HepG2 (cell line): ENCODE measurements around the gene NRIP2. TPM values are rescaled to one million over a fixed set of nuclear protein-coding genes. Genes with fewer than 3 reads are reported as not detected.

Experiments used
- HIVEP1 ChIP-seq: sonication (generic); formaldehyde crosslinking; IDR thresholded peaks from 2 replicates; pipeline ENCODE4 v1.4.0; 2020; ENCODE audit warnings: mild to moderate bottlenecking, missing genetic modification reagents
- KMT2A ChIP-seq: sonication (generic); formaldehyde crosslinking; IDR thresholded peaks from 2 replicates; pipeline ENCODE4 v1.4.0; 2020; ENCODE audit warnings: missing genetic modification reagents
- MEIS2 ChIP-seq: sonication (generic); formaldehyde crosslinking; IDR thresholded peaks from 2 replicates; pipeline ENCODE4 v1.9.0; 2021; ENCODE audit warnings: mild to moderate bottlenecking, missing genetic modification reagents
- MIER3 ChIP-seq: IDR thresholded peaks from 2 replicates; pipeline ENCODE4 v1.6.1; 2016; ENCODE audit warnings: missing compliant biosample characterization, borderline replicate concordance
- MXD3 ChIP-seq: IDR thresholded peaks from 2 replicates; pipeline ENCODE4 v1.6.1; 2016; ENCODE audit warnings: mild to moderate bottlenecking, missing biosample characterization, missing genetic modification reagents
- PRPF4 ChIP-seq: fragments of 200-400 bp; formaldehyde crosslinking; IDR thresholded peaks from 2 replicates; pipeline ENCODE4 v1.6.1; 2016; ENCODE audit warnings: low read length, low read depth; ENCODE audit not compliant: poor library complexity, severe bottlenecking
- TGIF2 ChIP-seq: IDR thresholded peaks from 2 replicates; pipeline ENCODE4 v1.6.1; 2016; ENCODE audit warnings: control low read depth, missing compliant biosample characterization
- ZBTB38 ChIP-seq: sonication (generic); formaldehyde crosslinking; IDR thresholded peaks from 2 replicates; pipeline ENCODE4 v1.5.1; 2020; ENCODE audit warnings: mild to moderate bottlenecking, missing genetic modification reagents
- ZC3H13 ChIP-seq: sonication (generic); formaldehyde crosslinking; IDR thresholded peaks from 2 replicates; pipeline ENCODE4 v1.8.1; 2023; ENCODE audit warnings: mild to moderate bottlenecking, missing genetic modification reagents, moderate library complexity
- ZKSCAN5 ChIP-seq: sonication (generic); formaldehyde crosslinking; IDR thresholded peaks from 2 replicates; pipeline ENCODE4 v1.5.1; 2020; ENCODE audit warnings: mild to moderate bottlenecking, missing genetic modification reagents
- ZNF331 ChIP-seq: sonication (generic); formaldehyde crosslinking; IDR thresholded peaks from 2 replicates; pipeline ENCODE4 v1.4.0; 2020; ENCODE audit warnings: missing genetic modification reagents
- ZNF564 ChIP-seq: sonication (generic); formaldehyde crosslinking; IDR thresholded peaks from 2 replicates; pipeline ENCODE4 v1.8.1; 2023; ENCODE audit warnings: mild to moderate bottlenecking, missing genetic modification reagents
- ZNF572 ChIP-seq: sonication (generic); formaldehyde crosslinking; IDR thresholded peaks from 2 replicates; pipeline ENCODE4 v1.5.1; 2020; ENCODE audit warnings: mild to moderate bottlenecking, missing genetic modification reagents
- ZNF652 ChIP-seq: IDR thresholded peaks from 2 replicates; pipeline ENCODE4 v1.6.1; 2016; ENCODE audit warnings: low read depth, borderline replicate concordance
- ZNF670 ChIP-seq: sonication (generic); formaldehyde crosslinking; IDR thresholded peaks from 2 replicates; pipeline ENCODE4 v1.8.0; 2022; ENCODE audit warnings: mild to moderate bottlenecking, missing genetic modification reagents, borderline replicate concordance
- ZNF704 ChIP-seq: sonication (generic); formaldehyde crosslinking; IDR thresholded peaks from 2 replicates; pipeline ENCODE4 v1.8.1; 2023; ENCODE audit warnings: mild to moderate bottlenecking, inconsistent platforms, moderate library complexity, missing genetic modification reagents, borderline replicate concordance
- ZNF720 ChIP-seq: sonication (generic); formaldehyde crosslinking; IDR thresholded peaks from 2 replicates; pipeline ENCODE4 v1.4.0; 2020; ENCODE audit warnings: missing genetic modification reagents
- ZNF878 ChIP-seq: sonication (generic); formaldehyde crosslinking; IDR thresholded peaks from 2 replicates; pipeline ENCODE4 v1.8.1; 2023; ENCODE audit warnings: mild to moderate bottlenecking, missing genetic modification reagents, moderate library complexity
- polyA plus RNA-seq, 8 experiments: library from polyadenylated mRNA; depleted of rRNA in 3 of 8; stranded (reverse) in 7 of 8; unstranded in 1 of 8; fragments of >200 nt; fragmentation: Illumina TruSeq in 4 of 8; extraction: Trizol in 4 of 8; gene quantifications; 2 replicates each; pipeline versions ENCODE4 v1.2.1 to v1.2.3, GENCODE V29; 2011 to 2016; ENCODE audit warnings: low read depth in 4 of 8, missing spikeins in 1 of 8, mixed read lengths in 1 of 8; ENCODE audit not compliant: insufficient read depth in 1 of 8
- total RNA-seq, 5 experiments: library from RNA; depleted of rRNA; stranded (reverse); fragments of >200 nt; fragmentation: Illumina TruSeq; extraction: Trizol; gene quantifications; 2 replicates each; pipeline ENCODE4 v1.2.3, GENCODE V29; 2016; ENCODE audit warnings: low read depth in 1 of 5
- TF ChIP-seq, protein P1 (sequence below): IDR thresholded peaks from 2 replicates; pipeline ENCODE4 v1.6.1; 2018; ENCODE audit warnings: missing genetic modification reagents, mild to moderate bottlenecking, missing compliant biosample characterization
- TF ChIP-seq, protein P2 (sequence below): sonication (generic); formaldehyde crosslinking; IDR thresholded peaks from 2 replicates; pipeline ENCODE4 v1.4.0; 2020; ENCODE audit warnings: missing genetic modification reagents, borderline replicate concordance

Gene NRIP2
- total and polyA plus RNA-seq, 2 of the 13 experiments (the other 11 are each of a cell fraction or from before 2014, with no cell fraction given), result not detected

DNA sequence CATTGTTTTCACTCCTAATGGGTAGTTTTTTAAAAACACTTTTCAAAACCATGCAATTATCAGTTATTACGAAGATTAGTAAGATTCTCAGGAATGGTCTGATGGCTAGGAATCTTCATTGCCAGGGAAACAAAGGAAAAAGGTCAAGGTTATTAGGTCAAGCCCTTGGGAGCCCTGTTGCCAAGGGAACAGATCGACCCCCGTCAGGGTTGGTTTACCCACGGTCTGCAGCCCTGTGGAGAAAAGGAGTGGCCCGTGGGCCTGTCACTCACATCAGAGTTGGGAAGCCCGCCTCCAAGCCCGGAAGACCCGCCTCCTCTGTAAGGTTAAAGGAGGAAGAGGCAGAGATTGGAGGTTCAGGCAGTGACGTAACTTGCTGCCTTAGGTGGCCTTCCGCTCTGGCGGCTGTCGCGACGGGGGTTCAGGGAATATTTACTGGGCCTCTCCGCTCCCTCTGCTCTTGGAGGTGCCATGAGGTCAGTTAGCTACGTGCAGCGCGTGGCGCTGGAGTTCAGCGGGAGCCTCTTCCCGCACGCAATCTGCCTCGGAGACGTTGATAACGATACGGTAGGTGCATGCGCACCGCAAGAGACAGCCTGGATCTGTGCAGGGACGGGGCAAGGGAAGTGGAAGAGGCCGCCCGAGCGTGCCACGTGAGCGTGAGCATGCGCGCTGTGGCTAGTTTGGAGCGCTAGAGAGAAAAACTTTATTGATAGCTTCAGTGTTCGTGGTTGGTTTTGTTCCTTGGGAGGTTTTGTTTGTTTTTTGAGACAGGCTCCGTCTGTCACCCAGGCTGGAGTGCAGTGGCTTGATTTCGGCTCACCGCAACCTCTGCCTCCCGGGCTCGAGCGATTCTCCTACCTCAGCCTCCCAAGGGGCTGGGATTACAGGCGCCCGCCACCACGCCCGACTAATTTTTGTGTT lies 22.3 kb downstream of the NRIP2 start, which contains the start of gene ITFG2 (continued):
- peak; percentile 23; the same call in 1 of the 2 replicates for TF ChIP-seq KMT2A (CRISPR knock-in tag)
- TF ChIP-seq HIVEP1, result peak; percentile 86
- TF ChIP-seq ZNF572 (CRISPR knock-in tag), result peak; percentile 74; the same call in 1 of the 2 replicates
- TF ChIP-seq MIER3, result peak; percentile 85
- peak; percentile 58; the same call in 1 of the 2 replicates for TF ChIP-seq MXD3 (CRISPR knock-in tag)
- TF ChIP-seq, protein P1, sequence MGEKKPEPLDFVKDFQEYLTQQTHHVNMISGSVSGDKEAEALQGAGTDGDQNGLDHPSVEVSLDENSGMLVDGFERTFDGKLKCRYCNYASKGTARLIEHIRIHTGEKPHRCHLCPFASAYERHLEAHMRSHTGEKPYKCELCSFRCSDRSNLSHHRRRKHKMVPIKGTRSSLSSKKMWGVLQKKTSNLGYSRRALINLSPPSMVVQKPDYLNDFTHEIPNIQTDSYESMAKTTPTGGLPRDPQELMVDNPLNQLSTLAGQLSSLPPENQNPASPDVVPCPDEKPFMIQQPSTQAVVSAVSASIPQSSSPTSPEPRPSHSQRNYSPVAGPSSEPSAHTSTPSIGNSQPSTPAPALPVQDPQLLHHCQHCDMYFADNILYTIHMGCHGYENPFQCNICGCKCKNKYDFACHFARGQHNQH (CRISPR knock-in tag), result peak; percentile 84; the same call in 1 of the 2 replicates
- peak; percentile 77 for TF ChIP-seq TGIF2 (CRISPR knock-in tag)
- TF ChIP-seq ZKSCAN5 (CRISPR knock-in tag), result no peak
- peak; percentile 95 for TF ChIP-seq PRPF4
- peak; percentile 87; the same call in 1 of the 2 replicates for TF ChIP-seq ZBTB38
- no peak for TF ChIP-seq ZNF564
- TF ChIP-seq ZNF652 (CRISPR knock-in tag), result no peak
- TF ChIP-seq ZNF704 (CRISPR knock-in tag), result peak; percentile 75; the same call in 1 of the 2 replicates
- peak; percentile 54; the same call in 1 of the 2 replicates for TF ChIP-seq MEIS2
- peak; percentile 80; the same call in 1 of the 2 replicates for TF ChIP-seq ZC3H13 (CRISPR knock-in tag)
- peak; percentile 75 for TF ChIP-seq ZNF331
- peak; percentile 70; the same call in 1 of the 2 replicates for TF ChIP-seq ZNF878
- TF ChIP-seq, protein P2, sequence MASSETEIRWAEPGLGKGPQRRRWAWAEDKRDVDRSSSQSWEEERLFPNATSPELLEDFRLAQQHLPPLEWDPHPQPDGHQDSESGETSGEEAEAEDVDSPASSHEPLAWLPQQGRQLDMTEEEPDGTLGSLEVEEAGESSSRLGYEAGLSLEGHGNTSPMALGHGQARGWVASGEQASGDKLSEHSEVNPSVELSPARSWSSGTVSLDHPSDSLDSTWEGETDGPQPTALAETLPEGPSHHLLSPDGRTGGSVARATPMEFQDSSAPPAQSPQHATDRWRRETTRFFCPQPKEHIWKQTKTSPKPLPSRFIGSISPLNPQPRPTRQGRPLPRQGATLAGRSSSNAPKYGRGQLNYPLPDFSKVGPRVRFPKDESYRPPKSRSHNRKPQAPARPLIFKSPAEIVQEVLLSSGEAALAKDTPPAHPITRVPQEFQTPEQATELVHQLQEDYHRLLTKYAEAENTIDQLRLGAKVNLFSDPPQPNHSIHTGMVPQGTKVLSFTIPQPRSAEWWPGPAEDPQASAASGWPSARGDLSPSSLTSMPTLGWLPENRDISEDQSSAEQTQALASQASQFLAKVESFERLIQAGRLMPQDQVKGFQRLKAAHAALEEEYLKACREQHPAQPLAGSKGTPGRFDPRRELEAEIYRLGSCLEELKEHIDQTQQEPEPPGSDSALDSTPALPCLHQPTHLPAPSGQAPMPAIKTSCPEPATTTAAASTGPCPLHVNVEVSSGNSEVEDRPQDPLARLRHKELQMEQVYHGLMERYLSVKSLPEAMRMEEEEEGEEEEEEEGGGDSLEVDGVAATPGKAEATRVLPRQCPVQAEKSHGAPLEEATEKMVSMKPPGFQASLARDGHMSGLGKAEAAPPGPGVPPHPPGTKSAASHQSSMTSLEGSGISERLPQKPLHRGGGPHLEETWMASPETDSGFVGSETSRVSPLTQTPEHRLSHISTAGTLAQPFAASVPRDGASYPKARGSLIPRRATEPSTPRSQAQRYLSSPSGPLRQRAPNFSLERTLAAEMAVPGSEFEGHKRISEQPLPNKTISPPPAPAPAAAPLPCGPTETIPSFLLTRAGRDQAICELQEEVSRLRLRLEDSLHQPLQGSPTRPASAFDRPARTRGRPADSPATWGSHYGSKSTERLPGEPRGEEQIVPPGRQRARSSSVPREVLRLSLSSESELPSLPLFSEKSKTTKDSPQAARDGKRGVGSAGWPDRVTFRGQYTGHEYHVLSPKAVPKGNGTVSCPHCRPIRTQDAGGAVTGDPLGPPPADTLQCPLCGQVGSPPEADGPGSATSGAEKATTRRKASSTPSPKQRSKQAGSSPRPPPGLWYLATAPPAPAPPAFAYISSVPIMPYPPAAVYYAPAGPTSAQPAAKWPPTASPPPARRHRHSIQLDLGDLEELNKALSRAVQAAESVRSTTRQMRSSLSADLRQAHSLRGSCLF, result peak; percentile 71; the same call in 1 of the 2 replicates
- TF ChIP-seq ZNF670 (CRISPR knock-in tag), result peak; percentile 91
- no peak; the same call in 1 of the 2 replicates for TF ChIP-seq ZNF720 (CRISPR knock-in tag)
